C4-2B (cell line): ENCODE data around the gene TRIB2.

ENCODE experiments used
- H3K27ac ChIP-seq: fragments of 450-650 bp; 2 replicates; pipeline ENCODE4 v1.5.1; 2017
- ZFX ChIP-seq: fragments of 450-650 bp; IDR thresholded peaks from 2 replicates; pipeline ENCODE4 v1.6.1; 2017
- TF ChIP-seq, protein P1 (sequence below): fragments of 450-650 bp; conservative IDR thresholded peaks from 2 replicates; pipeline ENCODE4 v1.5.1; 2017; ENCODE audit warnings: mild to moderate bottlenecking

Gene TRIB2

DNA sequence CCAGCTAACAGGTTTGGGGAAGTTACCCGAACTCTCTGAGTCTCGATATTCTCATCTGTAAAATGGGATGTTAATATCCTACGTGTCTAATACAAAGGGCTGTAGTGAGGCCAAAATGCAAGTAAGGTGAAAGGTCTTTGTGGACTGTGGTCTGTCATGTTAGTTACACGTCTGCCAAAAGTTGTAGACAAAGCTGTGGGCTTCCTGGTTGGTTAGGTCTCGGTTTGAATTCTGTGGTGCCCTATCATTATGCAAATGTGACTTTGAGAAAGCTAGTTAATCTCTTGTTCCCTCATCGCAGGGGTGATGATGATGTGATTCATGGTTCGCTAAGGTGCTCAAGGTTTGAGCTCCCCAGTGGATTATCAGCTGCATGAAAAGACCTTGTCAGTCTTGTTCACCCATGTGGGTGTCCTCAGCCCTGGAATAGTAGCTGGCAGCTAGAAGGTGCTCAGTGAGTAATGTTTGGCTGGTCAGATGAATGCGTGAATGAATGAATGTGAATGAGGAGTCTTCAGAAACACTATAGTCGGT, 23.1 kb downstream of the TRIB2 start:
- H3K27ac ChIP-seq = no peak overlapping the region
- TF ChIP-seq, protein P1, sequence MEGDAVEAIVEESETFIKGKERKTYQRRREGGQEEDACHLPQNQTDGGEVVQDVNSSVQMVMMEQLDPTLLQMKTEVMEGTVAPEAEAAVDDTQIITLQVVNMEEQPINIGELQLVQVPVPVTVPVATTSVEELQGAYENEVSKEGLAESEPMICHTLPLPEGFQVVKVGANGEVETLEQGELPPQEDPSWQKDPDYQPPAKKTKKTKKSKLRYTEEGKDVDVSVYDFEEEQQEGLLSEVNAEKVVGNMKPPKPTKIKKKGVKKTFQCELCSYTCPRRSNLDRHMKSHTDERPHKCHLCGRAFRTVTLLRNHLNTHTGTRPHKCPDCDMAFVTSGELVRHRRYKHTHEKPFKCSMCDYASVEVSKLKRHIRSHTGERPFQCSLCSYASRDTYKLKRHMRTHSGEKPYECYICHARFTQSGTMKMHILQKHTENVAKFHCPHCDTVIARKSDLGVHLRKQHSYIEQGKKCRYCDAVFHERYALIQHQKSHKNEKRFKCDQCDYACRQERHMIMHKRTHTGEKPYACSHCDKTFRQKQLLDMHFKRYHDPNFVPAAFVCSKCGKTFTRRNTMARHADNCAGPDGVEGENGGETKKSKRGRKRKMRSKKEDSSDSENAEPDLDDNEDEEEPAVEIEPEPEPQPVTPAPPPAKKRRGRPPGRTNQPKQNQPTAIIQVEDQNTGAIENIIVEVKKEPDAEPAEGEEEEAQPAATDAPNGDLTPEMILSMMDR = no peak
- TF ChIP-seq ZFX = no peak

DNA sequence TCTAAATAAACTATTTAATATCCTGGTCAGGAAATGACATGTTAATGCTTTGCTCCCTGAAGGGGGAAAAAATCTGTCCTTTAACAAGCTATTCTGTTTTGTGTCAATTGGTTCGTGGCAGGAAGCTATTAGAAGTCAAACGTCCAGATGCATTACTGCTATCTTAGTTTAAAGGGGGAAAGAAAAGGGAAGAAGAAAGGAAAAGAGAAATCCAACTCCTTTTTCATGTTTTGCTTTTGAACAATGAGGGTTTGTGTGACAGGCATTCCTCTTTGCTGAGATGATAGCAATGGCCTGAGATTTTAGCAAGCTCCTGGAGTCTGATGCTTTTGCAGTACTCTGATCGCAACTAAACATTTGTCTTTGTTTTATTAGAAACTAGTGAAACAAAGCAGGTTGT, 24.6 kb downstream of the TRIB2 start:
- TF ChIP-seq, protein P1 = no peak
- TF ChIP-seq ZFX = no peak

DNA sequence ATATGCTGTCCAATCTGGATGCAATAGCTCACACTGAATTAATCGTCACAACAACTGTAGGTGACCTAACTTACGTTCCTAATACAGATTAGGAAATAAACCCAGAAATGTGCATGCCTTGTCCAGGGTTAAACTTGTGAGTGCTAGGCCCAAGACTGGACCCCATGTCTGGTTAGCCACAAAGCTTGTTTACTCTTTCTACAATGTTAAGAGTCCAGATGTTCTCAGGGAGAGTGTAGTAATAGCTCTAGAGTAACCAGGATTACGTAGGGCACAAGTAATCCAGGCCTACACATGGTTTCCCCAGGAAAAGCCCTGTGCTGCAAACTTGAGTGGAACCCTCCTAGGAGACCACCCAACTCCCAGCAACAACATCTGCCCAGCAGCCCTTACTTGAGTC, 26.2 kb downstream of the TRIB2 start:
- TF ChIP-seq, protein P1 = no peak
- TF ChIP-seq ZFX = no peak
- no peak overlapping the region for H3K27ac ChIP-seq

More for the DNA sequence above, 24.6 kb downstream of the TRIB2 start:
- H3K27ac ChIP-seq = no peak overlapping the region

DNA sequence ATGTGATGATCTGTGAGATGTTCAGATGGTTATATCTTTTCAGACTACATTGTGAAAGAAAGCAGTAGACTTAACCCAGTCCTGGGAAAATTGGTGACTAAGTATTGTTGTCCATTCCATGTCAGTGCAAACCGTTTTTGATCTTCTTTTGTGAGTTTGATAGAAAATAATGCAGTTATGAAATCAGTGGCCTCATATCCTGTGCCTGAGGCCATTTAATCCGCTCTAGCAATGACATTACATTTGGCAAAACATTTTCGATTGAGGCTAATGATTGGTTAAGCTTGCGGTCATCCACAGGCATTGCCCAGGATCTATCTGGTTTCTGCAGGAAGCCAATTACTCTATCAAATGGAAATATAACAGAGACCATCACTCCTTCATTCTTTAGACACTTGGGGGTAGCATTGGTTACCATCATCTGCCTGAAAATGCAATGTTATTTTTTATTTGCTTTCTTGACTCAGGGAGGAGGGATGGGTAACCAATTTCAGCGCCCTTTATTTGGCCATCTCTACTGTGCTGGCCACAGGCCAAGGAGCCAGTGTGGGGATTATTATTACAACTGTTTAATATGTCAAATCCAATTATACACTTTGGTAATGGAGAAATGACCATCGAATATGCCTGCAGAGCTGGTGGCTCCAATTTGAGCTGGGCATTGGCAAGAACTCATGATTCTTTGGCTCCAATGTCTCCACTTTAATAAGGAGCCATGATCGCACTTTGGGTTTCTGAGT, 33.6 kb downstream of the TRIB2 start:
- no peak overlapping the region for H3K27ac ChIP-seq
- TF ChIP-seq, protein P1 = 0 out of 2 replicates have a peak, but pooled peaks have one; percentile 7
- TF ChIP-seq ZFX = no peak

DNA sequence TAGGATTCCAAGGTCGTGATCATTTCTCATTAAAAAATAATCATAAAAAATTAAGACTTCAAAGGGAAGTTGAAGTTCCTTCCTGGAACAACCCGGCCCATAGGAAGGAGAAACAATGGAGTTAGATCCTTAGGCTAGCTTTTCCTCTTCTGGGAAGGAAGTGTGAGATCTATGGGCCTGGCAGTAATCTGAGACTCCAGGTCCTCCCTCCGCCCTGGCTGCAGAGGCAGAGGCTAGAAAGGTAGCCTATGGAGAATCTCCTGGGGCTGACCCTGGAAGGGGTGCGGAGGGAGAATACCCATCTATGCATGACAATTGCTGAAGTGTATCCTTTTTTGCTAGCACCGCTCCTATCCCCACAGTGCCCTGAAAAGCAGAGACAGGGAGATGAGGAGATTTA, 37.9 kb downstream of the TRIB2 start:
- no peak overlapping the region for H3K27ac ChIP-seq
- TF ChIP-seq, protein P1 = no peak
- TF ChIP-seq ZFX = no peak

DNA sequence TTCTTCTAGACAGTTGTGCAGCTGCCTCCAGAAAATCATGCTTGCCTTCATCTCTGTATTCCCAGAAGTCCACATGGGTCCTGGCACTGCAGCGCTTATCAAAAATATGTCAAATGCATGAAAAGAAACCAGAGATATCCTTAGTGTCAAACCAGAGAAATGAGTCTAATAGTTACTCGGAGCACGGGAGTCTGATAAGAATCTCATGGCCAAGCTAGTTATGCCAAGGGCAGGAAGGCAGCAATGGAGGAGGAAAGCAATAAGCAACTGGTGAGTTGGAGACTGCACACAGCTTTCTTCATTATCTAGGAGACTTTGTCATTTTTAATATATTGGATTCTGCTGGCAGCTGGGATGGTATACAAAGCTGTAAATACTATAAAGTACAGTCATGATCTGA, 38.6 kb downstream of the TRIB2 start:
- H3K27ac ChIP-seq = no peak overlapping the region
- TF ChIP-seq, protein P1 = no peak
- TF ChIP-seq ZFX = no peak

DNA sequence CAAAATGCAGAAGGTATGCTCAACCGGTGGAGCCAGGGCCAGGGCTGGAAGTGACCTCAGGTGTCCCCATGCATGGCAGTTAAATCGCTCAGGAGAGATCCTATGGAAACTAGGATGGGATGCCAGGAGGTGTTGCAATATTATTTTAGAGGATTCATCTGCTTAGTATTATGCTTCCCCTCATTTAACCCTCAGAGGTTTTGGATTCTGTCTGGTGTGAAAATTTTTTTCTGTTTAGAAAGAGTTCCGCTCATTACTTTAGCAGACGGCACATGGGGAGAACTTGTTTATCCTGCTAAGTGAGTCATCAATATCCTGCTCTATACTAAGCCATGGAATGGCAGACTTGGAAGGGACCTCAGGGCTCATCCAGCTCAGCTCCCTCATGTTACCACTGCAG, 42.5 kb downstream of the TRIB2 start:
- peak overlapping the region; percentile 28; the same call in 1 of the 2 replicates for H3K27ac ChIP-seq
- no peak for TF ChIP-seq ZFX
- TF ChIP-seq, protein P1 = no peak
